ENCODE measurements around the gene PAOX.

PAOX gene

DNA sequence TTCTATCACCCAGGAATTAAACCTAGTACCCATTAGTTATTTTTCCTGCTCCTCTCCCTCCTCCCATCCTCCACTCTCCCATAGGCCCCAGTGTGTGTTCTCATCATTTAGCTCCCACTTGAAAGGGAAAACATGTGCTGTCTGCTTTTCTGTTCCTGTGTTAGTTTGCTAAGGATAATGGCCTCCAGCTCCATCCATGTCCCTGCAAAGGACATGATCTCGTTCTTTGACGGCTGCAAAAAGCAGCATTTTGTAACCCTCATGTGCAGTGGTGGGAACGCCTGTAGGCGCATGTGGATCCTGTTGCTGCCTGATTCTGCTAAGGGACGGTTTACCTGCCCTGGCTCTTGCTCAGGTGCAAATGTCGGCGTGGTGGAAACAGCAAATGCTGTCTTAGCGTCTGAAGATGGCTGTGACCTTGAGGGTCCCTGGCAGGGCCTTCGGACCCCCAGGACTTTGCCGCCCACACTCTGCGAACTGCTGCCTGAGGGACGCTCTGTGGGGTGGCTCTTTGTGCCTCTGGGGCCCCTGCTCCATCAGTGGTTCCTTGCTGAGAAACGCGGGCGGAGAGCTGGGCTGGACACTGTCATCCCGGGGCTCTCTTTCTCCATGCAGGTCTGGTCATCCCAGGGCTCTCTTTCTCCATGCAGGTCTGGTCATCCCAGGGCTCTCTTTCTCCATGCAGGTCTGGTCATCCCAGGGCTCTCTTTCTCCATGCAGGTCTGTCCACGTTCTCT is 9.3 kb downstream of the PAOX start:
- no peak for DNase-seq

DNA sequence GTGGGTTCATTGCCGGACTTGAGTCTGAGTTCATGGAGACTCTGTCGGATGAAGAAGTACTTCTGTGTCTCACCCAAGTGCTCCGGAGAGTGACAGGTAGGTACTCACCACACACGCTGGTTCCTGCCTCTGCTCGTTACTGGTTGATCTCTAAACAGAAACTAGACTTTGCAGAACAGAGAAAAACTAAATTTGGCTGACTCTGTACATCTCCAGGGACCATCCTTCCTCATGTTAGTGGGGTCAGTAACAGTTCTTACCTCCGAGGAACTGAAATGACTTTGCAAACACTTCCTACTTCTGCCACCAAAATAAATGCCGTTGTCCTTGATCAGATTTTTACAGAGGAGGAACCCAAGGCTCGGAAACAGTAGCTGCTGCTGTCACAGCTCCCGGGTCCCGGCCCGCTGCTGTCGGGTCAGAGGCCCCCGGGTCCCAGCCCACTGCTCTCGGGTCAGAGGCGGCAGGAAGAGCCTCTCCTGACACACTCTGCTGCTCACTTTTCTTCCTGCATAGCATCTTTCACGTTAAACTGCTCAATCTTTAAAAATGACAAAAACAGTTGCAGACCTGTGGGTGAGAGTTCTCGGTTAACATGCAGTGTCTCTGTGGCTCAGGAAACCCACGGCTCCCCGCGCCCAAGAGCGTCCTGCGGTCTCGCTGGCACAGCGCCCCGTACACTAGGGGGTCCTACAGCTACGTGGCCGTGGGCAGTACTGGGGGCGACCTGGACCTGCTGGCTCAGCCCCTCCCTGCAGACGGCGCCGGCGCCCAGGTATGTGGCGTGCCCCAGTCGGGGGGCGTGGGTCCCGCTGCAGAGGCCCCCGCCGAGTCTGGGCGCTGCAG is 10.1 kb downstream of the PAOX start:
- DNase-seq = no peak

DNA sequence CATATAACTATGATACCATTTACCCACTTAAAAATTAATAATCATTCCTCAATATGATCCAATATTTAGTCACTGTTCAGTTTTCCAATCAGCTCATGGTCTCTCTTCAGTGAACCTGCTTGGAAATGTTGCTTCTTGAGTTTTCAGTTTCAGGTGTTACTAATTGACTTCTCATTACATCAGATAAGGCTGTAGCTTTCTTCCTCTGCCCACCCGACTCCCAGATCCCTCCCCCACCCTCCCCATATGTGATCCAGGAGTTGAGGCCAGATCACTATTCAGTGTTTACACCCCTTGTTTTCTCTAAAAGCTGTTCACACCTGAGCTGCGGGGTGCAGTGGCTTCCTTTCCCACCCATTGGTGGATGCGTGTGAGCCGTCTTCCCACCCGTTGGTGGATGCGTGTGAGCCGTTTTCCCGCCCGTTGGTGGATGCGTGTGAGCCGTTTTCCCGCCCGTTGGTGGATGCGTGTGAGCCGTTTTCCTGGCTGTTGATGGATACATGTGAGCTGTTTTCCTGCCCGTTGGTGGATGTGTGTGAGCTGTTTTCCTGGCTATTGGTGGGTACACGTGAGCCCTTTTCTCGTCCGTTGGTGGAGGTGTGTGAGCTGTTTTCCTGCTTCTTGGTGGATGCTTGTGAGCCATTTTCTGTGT is 11.7 kb downstream of the PAOX start:
- DNase-seq = no peak

DNA sequence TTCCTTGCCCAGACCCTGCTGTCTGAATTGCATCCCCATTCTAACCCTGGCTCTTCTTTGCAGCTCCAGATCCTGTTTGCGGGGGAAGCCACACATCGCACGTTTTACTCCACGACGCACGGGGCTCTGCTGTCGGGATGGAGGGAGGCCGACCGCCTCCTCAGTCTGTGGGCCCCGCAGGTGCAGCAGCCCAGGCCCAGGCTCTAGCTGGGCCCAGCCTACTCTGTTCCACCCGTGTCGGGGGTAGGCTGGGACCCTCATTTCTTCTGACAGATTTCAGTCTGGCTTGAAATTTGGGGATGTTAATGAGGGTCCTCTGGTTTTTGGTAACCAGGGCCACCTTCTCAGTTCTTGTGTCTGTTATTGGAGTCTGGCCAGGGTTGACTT is 12.2 kb downstream of the PAOX start:
- no peak for DNase-seq

DNA sequence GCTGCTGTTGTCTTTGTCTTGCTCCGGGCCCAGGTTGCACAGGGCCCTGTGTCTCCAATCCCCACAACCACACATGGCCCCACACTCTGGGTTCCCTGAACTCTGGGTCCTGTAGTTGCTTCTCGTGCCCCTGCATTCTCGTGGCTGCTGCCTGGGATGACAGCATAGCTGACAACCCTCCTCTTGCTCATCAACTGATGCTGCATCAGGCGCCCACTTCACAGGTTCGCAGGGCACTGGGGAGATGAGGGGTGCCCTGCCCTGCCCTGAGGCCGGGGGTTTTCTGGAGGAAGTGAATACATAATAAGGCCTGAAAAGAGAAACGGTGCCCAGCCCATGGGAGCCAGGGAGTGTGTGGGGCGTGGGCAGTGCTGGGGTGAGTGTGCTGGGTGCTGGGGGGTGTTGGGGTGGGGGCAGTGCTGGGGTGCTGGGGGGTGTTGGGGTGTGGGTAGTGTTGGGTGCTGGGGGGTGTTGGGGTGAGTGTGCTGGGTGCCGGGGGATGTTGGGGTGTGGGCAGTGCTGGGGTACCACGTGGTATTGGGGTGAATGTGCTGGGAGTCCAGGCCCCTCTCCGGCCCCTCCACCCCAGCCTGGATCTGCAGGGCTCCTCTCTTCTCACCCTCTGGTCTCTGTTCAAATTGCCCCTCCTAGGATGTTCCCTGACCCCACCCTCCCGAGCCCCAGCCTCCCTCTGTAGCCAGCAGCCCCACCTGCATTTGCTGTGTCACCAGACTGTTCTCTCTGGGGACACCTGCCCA is 12.9 kb downstream of the PAOX start:
- DNase-seq = no peak

DNA sequence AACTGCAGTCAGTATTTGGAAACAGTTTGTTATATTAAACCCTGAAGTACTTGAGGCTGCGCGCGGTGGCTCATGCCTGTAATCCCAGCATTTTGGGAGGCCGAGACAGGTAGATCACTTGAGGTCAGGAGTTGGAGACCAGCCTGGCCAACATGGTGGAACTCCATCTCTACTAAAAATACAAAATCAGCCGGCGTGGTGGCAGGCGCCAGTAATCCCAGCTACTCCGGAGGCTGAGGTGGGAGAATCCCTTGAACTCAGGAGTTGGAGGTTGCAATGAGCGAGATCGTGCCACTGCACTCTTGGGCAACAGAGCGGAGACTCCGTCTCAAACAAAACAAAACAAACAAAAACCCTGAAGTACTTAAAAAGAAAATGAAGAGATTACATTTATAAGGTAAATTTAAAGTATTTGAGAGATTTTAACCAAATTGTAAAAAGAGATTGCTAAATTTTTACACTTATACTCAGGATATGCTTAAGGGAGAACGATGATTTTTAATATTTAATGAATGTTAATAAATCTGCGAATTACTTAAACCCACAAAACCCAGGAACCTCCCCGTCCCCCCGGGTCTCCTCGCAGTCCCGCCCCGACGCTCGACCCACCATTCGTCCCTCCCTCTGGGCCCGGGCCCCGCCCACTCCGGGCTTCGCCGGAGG is 14.5 kb downstream of the PAOX start:
- no peak for DNase-seq

DNA sequence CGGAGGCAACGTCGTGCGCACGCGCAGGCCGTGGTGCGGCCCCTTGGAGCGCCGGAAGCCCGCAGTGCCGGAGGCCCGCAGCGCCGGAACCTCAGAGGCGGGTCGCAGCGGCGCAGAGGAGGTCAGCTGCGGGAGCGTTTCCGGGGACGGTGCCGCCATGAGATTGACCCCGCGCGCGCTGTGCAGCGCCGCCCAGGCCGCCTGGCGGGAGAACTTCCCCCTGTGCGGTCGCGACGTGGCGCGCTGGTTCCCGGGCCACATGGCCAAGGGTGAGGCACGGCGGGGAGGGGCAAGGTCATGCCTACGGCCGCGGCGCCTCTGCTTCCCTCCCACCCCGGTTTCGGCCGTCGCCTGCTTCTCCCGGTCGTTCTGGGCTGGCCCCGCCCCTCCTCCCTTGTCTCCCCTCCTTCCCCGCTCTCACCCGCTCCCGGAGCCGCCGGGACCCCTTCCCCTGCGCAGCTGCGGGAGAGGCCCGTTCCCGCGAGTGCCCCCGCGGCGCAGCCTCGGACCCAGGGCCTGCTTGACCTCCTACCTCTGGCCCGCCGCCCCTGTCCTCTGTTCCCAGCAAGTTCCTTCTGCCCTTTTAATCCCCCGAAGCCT is 15.1 kb downstream of the PAOX start, which contains the start of gene MTG1:
Gene MTG1 (plus strand): TSS at position 94 of the 600 bp plus-strand sequence. CDS start 64 bp downstream, at position 158.
- no peak for DNase-seq

DNA sequence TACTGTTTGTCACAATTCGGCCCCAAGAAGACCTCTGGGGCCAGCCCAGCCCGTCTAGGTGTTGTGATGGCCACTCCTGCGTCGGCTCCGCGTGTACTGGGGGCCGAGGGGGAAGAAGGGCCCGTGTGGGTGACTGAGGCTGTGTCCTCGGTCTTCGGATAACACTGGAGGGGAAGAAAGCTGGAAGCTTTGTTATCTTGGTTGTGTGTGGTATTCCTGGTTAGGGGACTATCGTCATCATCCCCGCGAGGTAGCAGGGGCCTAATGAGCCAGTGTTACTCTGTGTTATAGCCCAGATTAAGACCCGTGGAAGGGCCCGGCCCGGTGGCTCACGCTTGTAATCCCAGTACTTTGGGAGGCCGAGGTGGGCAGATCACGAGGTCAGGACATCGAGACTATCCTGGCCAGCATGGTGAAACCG is 15.7 kb downstream of the PAOX start:
- DNase-seq = no peak

DNA sequence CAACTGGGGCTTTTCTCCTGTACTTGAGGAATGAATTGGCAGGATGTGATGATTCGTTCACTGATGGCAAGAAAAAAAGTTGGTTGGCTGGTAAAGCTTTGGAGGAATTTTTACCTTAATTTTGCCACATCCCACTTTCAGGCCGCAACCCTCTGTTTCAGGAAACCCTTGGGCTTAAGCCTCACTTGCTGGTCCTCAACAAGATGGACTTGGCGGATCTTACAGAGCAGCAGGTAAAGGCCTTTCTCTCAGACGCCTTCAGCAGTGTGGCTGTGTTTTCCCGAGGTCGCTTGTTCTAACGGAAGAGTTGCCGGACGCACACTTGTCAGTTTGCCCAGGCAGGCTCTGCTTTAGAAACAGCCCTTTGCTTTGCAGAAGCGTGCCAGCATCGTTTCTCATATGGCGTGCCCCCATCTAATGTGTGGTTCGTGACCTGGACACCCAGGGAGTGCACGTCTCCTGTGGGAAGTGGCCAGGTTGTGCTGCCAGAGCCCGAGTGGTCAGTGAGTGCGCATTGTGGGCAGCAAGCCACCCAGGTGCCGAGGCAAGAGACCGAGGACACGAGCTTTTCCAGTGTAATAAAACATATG is 17.1 kb downstream of the PAOX start:
- DNase-seq = no peak

DNA sequence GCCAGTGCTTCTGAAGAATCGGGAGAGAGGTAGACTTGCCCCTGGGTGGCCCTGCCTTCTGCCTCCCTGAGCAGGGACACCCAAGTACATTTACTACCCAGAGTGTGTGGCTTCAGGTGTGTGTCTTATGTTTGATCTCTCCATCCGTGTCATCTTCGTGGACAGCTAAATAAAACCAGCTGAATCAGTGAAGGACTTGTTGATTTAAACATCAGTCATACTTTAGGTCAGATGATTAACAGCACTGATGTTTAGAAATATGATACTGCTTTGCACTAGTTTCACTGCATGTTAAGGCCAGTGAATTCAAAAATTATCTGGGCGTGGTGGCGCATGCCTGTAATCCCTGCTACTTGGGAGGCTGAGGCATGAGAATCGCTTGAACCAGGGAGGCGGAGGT is 18.9 kb downstream of the PAOX start:
- DNase-seq = no peak

DNA sequence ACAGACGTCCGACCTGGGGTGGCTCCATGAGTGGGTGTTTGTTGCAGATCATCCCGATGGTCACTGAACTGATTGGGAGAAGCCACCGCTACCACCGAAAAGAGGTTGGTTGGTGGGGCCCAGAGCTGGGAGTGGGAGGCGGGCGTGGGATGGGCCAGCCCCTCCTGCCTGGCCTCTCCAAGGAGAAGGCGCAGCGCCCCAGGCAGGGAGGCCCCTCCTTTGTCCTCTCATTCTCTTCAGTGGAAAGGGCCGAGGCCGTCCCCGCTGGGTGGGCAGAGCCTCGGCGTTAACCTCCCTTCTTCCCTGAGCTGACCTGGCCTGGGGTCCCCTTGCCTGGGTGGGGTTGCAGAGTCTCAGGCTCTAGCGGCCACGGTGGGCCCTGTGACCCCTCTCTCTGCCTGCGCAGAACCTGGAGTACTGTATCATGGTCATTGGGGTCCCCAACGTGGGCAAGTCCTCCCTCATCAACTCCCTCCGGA is 20.1 kb downstream of the PAOX start:
- no peak for DNase-seq

DNA sequence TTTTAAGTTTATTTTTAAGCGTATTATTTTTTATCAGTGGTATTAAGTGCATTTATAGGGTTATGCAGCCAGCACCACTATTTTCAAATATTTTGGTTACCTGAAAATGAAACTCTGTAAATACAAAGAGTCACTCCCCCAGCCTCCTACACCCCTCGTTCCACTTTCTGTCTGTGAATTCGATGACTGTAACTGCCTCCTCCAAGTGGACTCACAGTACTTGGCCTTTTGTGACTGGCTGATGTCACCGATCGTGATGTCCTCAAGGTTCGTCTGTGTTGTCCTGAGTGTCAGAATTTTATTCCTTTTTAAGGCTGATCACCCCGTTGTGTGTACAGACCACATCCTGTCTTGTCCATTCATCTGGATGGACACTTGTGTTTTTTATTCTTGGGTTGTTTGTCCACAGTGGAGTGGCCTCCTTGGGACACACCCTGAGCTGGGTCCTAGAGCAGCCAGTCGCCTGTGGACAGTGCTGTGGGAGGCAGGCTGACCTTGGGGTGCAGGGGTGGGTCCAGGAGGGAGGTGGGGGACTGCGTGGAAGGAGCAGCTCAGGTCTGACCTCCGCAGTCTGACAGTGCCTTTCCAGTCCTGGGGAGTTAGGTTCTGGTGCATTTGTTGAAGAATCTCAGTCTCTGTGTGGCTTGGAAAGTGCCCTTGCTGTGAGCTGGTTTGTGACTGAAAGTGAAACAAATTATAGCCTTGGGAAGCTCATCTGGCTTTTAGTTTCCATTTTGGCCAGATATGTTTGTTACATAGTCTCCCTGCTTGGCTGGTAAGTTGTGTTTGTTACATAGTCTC is 21.8 kb downstream of the PAOX start:
- DNase-seq = no peak

DNA sequence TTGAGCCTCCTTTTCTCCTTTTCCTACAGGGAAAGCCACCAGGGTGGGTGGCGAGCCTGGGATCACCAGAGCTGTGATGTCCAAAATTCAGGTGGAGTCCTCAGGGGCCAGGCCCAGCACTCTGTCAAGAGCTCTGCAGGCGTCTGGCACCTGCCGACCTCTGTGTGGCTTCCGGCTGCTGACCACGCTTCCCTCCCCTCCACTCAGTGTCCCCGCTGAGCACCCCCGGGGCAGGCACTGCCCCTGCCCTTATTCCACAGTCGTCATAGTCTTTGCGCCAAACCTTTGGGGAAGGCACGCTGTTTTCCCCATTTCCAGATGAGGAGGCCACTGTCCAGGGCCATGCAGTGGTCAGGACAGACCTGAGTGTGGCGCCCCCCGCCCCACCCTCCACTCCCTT is 22.4 kb downstream of the PAOX start:
- no peak for DNase-seq

DNA sequence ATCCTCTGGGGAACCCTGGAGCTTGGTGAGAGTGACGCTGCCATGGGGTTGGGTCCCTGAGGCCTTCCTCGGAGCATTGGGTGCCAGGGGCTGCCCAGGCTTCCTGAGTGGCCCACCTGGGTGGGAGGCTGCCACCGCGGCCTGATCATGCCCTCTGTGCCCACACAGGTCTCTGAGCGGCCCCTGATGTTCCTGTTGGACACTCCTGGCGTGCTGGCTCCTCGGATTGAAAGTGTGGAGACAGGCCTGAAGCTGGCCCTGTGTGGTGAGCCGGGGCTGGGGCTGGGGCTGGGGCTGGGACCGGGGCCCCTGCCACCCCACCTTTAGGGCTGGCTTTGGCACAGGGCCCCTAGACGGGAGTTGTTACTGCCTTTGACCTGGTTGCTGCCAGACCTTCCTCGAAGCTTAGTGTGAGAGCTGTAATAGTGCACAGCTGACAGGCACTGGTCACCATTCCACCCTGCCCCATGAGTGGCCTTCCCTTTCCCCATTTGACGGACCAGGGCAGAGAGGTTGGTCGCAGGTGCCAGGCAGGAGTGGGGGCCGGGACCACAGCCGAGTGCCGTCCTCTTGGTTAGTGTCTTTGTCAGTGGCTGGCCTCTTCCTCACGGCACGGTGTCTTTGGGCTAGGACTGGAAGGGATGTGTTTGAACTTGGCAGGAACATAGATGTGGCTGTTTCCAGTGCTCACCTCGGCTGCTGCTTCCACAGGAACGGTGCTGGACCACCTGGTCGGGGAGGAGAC is 23.1 kb downstream of the PAOX start:
- DNase-seq = no peak

DNA sequence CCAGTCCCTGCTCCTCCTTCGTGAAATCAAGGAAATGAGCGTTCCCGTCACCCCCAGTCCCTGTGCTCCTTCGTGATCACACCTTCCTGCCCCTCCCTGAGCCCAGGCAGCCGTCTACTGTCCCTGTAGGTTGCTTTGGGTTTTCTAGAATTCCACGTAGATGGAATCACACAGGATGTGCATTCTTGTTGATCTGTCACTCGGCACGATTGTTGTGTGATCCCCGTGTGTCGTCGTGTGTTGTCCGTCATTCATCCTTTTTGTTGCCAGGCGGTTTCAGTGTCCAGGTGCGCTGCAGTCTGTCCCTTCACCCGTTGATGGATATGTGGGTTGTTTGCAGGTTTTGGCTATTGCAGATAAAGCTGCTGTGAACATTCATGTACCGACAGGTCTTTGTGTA is 24.3 kb downstream of the PAOX start:
- DNase-seq = no peak

DNA sequence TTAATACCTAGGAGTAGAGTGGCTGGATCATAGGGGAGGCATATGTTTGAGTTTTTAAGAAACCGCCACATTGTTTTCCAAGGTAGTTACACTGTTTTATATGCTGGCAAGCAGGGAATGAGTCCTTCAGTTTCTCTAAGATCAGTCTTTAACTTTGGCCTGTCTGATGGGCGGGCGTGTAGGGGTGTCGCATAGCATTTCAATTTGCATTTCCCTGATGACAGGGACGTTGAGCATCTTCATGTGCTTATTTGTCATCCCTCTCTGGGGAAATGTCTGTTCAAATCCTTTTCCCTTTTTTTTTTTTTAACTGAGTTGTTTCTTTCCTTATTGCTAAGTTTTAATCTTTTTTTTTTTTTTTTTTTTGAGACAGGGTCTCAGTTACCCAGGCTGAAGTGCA is 24.7 kb downstream of the PAOX start:
- DNase-seq = no peak

DNA sequence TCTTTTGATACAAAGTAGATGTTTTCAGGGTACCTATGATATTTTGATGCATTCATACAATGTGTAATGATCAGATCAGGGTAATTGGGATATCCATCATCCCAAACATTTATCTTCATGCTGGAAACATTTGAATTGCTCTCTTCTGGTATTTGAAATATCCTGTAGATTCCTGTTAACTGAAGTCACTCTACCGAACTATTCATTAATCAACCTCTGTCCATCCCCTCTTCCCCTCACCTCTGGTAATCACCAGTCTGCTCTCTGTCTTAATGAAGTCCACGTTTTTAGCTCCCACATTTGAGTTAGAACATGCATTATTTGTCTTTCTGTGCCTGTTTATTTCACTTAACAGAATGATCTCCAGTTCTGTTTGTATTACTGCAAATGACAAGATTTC is 26.2 kb downstream of the PAOX start:
- no peak for DNase-seq

DNA sequence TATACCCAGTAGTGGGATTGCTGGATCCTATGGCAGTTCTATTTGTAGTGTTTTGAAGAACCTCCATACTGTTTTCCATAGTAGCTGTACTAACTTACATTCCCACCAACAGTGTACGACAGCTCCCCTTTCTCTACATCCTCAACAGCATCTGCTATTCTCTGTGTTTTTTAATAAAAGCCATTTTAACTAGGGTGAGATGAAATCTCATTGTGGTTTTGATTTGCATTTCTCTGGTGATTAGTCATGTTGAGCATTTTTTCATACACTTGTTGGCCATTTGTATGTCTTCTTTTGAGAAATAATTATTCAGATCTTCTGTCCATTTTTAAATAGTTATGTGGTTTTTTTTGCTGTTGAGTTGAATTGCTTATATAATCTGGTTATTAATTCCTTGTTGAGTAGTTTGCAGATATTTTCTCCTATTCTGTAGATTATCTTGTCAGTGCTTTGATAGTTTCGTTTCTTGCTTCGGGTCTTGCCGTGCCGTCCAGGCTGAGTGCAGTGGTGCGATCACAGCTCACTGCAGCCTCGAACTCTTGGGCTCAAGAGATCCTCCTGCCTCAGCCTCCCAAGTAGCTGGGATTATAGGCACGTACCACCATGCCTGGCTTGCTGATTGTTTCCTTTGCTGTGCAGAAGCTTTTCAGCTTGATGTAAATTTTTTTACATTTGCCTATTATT is 26.9 kb downstream of the PAOX start:
- DNase-seq = no peak
